ENCODE data around the gene DEPP1.

Gene DEPP1

DNA sequence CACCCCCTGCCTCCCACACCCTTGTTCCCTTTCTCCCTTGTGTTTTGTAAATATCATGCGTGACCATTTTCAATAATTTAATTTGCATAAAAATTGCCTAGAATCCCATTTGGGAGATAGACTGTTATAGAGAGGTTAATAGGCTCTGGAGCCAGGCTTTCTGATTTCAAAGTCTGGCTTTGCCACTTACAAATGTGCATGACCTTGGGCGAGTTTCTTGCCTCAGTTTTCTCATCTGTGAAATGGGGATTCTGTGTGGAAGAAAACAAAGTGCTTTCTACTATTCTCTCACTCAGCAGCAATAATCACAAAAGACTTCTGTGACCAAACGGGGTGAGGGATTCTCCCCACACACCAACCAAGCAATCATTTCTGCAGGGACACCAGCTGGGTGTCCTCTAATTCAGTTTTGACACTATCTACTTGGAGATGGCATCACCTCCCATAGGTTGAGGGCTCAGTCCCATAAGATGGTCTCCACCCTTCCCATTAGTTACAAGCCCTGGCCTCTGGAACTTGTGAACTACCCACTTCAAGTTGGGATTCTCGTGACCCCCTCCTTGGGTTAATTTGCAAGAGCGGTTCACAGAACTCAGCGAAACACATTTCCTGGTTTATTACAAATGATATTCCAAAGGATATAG is 18.6 kb upstream of the DEPP1 start:
- Histone ChIP-seq H3K9ac (ENCODE audit: insufficient read length, low read depth) (no peak overlapping the region), H3K4me1 (ENCODE audit: insufficient read depth, insufficient read length) (peaks cover 7% of the 10 kb centered on the region), H3K36me3 (ENCODE audit: insufficient read depth, insufficient read length, low read length) (peaks cover 21% of the 10 kb centered on the region)

DNA sequence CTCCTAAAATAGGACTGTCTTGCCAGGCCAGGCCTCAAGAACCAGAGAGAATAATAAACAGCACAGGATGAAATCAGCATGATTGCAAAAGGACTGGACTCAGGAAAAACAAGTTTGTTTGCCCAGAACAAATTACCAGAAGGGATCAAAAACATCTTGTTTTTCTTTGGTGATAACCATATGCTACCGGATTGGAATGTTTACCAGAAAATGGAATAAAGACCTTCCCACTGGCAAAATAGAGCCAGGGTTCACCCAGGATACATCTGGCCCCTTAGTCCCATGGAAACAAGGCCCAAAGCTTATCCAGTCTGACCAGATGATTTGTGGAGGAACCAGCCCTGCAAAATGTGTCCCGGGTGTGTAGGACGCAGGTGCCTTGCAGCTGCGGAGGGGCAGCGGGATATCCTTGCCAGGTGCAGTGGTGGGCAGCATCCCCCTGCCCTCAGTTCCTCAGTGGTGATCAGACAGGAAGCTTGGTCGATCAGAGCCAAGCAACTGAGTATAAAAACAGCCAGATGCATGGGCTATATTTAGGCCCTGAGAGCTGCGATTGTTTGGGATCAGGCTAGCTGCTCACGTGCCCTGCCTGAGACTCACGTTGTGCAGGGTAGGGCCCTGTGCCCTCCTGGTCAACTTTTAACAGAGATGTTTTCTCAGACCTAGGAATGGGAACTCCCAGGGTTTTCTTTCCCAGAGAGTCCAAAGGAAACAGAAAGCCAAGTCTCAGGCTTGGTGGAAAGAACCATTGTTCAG is 17.5 kb upstream of the DEPP1 start:
- H3K36me3 ChIP-seq (ENCODE audit: insufficient read depth, insufficient read length, low read length): peaks cover 30% of the 10 kb centered on the region
- TF ChIP-seq SUZ12 (IDR thresholded peaks at IDR 0.05; ENCODE audit: extremely low read depth, insufficient read depth, insufficient read length): no peak
- no peak for TF ChIP-seq YY1 (IDR thresholded peaks at IDR 0.05; ENCODE audit: insufficient read depth, insufficient read length)
- TF ChIP-seq ZNF274 (IDR thresholded peaks at IDR 0.05; ENCODE audit: low read depth, low read length): no peak
- H3K4me3 ChIP-seq (ENCODE audit: insufficient read length, low read depth): no peak overlapping the region
- no peak overlapping the region for H3K9ac ChIP-seq (ENCODE audit: insufficient read length, low read depth)
- H3K4me1 ChIP-seq (ENCODE audit: insufficient read depth, insufficient read length): peaks cover 8% of the 10 kb centered on the region
- no peaks in the 10 kb centered on the region for H3K9me3 ChIP-seq (ENCODE audit: insufficient read depth, low read length)
- DNase-seq (ENCODE audit: low read depth, low spot score): no peak
- no peaks in the 10 kb centered on the region for H3K27me3 ChIP-seq (ENCODE audit: insufficient read depth, insufficient read length)

More for the DNA sequence above, 18.6 kb upstream of the DEPP1 start:
- Histone ChIP-seq H3K4me3 (ENCODE audit: insufficient read length, low read depth) (no peak overlapping the region), H3K27me3 (ENCODE audit: insufficient read depth, insufficient read length) (no peaks in the 10 kb centered on the region), H3K9me3 (ENCODE audit: insufficient read depth, low read length) (peaks cover 4% of the 10 kb centered on the region)
- no peak for DNase-seq (ENCODE audit: low read depth, low spot score)
- TF ChIP-seq ZNF274 (IDR thresholded peaks at IDR 0.05; ENCODE audit: low read depth, low read length) (no peak), SUZ12 (IDR thresholded peaks at IDR 0.05; ENCODE audit: extremely low read depth, insufficient read depth, insufficient read length) (no peak), YY1 (IDR thresholded peaks at IDR 0.05; ENCODE audit: insufficient read depth, insufficient read length) (no peak)

DNA sequence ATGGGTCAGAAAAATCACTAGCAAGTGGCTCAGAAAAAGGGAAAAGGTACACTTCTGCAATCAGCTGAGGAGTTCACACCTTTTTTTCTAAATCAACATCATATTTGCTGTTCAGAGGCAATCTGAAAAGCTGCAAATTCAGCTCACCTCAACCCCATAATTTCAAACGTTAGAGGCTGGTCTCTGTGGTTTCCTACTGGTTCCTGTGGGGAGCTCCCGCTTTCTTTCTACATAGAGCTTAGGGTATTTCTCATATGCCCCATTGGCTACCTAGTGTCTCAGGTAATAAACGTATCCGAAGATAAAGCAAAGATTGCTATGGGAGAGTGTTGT is 16.9 kb upstream of the DEPP1 start:
- Histone ChIP-seq H3K27me3 (ENCODE audit: insufficient read depth, insufficient read length) (no peaks in the 10 kb centered on the region), H3K4me1 (ENCODE audit: insufficient read depth, insufficient read length) (peaks cover 12% of the 10 kb centered on the region), H3K9ac (ENCODE audit: insufficient read length, low read depth) (no peak overlapping the region), H3K9me3 (ENCODE audit: insufficient read depth, low read length) (no peaks in the 10 kb centered on the region), H3K4me3 (ENCODE audit: insufficient read length, low read depth) (no peak overlapping the region), H3K36me3 (ENCODE audit: insufficient read depth, insufficient read length, low read length) (peaks cover 35% of the 10 kb centered on the region)
- TF ChIP-seq YY1 (IDR thresholded peaks at IDR 0.05; ENCODE audit: insufficient read depth, insufficient read length): no peak
- TF ChIP-seq ZNF274 (IDR thresholded peaks at IDR 0.05; ENCODE audit: low read depth, low read length): no peak
- no peak for TF ChIP-seq SUZ12 (IDR thresholded peaks at IDR 0.05; ENCODE audit: extremely low read depth, insufficient read depth, insufficient read length)
- DNase-seq (ENCODE audit: low read depth, low spot score): no peak

DNA sequence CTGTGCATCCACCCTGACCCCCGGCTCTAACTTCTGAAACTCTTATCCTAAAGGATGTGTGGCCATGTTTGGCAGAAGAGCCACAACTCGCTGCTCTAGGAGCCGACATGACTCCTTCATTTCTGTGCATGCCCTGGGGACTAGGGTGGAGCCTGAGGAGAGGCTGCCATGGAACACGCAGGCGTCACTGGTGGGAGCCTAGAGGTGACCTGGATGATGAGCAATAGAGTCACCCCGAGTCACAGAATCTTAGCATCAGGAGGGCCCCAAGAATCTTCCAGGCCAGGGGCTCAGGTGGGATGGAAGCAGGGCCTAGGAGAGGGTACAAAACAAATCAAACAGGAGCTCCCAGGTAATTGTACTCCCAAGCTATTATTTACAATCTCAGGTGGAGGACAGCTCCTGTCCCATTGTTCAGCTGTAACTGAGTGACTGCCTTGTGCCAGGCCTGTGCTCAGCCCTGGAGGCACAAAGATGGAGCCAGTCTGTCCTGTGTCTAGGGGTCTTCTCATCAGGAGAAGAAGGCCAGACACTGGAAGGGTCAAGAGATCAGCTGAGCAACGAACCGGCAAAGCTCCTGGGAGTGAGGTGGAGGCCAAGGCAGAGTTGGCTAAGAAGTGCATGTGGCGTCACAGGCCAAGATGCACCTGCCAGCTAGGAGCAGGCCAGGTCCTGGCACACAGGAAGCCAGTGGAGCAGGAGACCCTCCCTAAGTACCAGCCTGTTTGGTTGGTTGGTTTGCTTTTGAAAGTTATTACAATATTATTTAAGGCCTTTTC is 16.3 kb upstream of the DEPP1 start:
- Histone ChIP-seq H3K9me3 (ENCODE audit: insufficient read depth, low read length) (no peaks in the 10 kb centered on the region), H3K27me3 (ENCODE audit: insufficient read depth, insufficient read length) (no peaks in the 10 kb centered on the region), H3K4me3 (ENCODE audit: insufficient read length, low read depth) (no peak overlapping the region), H3K9ac (ENCODE audit: insufficient read length, low read depth) (no peak overlapping the region), H3K4me1 (ENCODE audit: insufficient read depth, insufficient read length) (peaks cover 14% of the 10 kb centered on the region), H3K36me3 (ENCODE audit: insufficient read depth, insufficient read length, low read length) (peaks cover 37% of the 10 kb centered on the region)
- DNase-seq (ENCODE audit: low read depth, low spot score): no peak
- TF ChIP-seq SUZ12 (IDR thresholded peaks at IDR 0.05; ENCODE audit: extremely low read depth, insufficient read depth, insufficient read length): no peak
- no peak for TF ChIP-seq ZNF274 (IDR thresholded peaks at IDR 0.05; ENCODE audit: low read depth, low read length)
- TF ChIP-seq YY1 (IDR thresholded peaks at IDR 0.05; ENCODE audit: insufficient read depth, insufficient read length): no peak

DNA sequence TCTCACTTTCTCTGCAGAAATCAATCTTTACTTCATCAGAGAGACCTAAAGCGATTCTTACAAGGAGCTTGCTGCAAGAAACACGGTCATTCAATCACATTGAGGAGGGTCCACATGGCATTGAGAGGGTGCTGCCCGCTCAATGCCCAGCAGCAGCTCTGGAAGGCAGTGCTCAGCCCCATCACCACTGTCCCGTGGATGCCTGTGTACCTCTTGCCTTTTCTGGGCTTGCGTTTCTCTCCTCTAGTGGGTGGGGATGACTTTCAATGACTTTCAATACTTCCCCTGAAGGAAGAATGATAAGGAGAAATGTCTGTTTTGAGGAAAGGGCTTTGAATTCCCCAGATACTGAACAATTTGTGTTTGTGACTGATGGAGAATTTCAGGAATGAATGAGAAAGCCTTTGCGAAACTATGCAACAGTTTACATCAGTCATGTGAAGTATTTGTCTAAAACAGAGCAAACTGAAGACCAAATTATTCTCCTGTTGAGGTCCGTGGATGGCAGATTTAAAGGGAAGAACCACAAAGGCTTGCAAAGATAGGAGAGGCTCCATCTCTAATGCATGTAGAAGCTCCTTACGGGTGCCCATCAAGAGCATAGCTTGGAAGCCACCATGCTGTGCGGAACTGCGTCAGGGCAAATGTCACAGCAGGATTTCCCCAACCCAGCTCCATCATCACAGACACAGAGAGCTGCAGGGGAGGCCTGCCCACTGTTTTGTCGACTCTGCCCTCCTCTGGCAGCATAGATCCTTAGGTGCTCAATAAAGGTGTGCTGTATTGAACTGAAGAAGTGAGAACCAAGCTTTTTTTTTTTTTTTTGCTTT is 15.5 kb upstream of the DEPP1 start:
- no peaks in the 10 kb centered on the region for H3K9me3 ChIP-seq (ENCODE audit: insufficient read depth, low read length)
- no peak overlapping the region for H3K4me3 ChIP-seq (ENCODE audit: insufficient read length, low read depth)
- H3K27me3 ChIP-seq (ENCODE audit: insufficient read depth, insufficient read length): no peaks in the 10 kb centered on the region
- H3K4me1 ChIP-seq (ENCODE audit: insufficient read depth, insufficient read length): peaks cover 19% of the 10 kb centered on the region
- no peak overlapping the region for H3K9ac ChIP-seq (ENCODE audit: insufficient read length, low read depth)
- TF ChIP-seq YY1 (IDR thresholded peaks at IDR 0.05; ENCODE audit: insufficient read depth, insufficient read length) (no peak), SUZ12 (IDR thresholded peaks at IDR 0.05; ENCODE audit: extremely low read depth, insufficient read depth, insufficient read length) (no peak), ZNF274 (IDR thresholded peaks at IDR 0.05; ENCODE audit: low read depth, low read length) (no peak)
- H3K36me3 ChIP-seq (ENCODE audit: insufficient read depth, insufficient read length, low read length): peaks cover 37% of the 10 kb centered on the region
- no peak for DNase-seq (ENCODE audit: low read depth, low spot score)

DNA sequence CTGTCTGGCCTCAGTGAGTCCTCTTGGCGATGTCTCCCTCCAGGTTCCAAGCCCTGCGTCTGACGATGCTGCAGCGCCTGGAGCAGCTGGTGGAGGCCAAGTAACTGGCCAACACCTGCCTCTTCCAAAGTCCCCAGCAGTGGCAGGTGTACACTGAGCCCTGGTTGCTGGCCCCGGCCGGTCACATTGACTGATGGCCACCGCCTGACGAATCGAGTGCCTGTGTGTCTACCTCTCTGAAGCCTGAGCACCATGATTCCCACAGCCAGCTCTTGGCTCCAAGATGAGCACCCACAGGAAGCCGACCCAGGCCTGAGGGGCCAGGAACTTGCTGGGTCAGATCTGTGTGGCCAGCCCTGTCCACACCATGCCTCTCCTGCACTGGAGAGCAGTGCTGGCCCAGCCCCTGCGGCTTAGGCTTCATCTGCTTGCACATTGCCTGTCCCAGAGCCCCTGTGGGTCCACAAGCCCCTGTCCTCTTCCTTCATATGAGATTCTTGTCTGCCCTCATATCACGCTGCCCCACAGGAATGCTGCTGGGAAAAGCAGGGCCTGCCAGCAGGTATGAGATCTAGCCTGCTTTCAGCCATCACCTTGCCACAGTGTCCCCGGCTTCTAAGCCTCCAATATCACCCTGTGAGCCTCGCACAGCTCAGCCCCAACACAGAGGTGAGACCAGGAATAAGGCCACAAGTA is 14.8 kb upstream of the DEPP1 start:
- no peak for DNase-seq (ENCODE audit: low read depth, low spot score)
- Histone ChIP-seq H3K4me1 (ENCODE audit: insufficient read depth, insufficient read length) (peaks cover 22% of the 10 kb centered on the region), H3K9ac (ENCODE audit: insufficient read length, low read depth) (no peak overlapping the region), H3K27me3 (ENCODE audit: insufficient read depth, insufficient read length) (no peaks in the 10 kb centered on the region), H3K9me3 (ENCODE audit: insufficient read depth, low read length) (no peaks in the 10 kb centered on the region), H3K36me3 (ENCODE audit: insufficient read depth, insufficient read length, low read length) (peaks cover 37% of the 10 kb centered on the region), H3K4me3 (ENCODE audit: insufficient read length, low read depth) (no peak overlapping the region)
- TF ChIP-seq SUZ12 (IDR thresholded peaks at IDR 0.05; ENCODE audit: extremely low read depth, insufficient read depth, insufficient read length) (no peak), YY1 (IDR thresholded peaks at IDR 0.05; ENCODE audit: insufficient read depth, insufficient read length) (no peak), ZNF274 (IDR thresholded peaks at IDR 0.05; ENCODE audit: low read depth, low read length) (no peak)

Data from NT2/D1 (cell line).